ENCODE results near the gene MFN1. TPM values are rescaled to one million over a fixed set of nuclear protein-coding genes. Genes with fewer than 3 reads are reported as not detected.

The MFN1 gene
- total RNA-seq, 1 donor from 2014 or later = 78.1 TPM

DNA sequence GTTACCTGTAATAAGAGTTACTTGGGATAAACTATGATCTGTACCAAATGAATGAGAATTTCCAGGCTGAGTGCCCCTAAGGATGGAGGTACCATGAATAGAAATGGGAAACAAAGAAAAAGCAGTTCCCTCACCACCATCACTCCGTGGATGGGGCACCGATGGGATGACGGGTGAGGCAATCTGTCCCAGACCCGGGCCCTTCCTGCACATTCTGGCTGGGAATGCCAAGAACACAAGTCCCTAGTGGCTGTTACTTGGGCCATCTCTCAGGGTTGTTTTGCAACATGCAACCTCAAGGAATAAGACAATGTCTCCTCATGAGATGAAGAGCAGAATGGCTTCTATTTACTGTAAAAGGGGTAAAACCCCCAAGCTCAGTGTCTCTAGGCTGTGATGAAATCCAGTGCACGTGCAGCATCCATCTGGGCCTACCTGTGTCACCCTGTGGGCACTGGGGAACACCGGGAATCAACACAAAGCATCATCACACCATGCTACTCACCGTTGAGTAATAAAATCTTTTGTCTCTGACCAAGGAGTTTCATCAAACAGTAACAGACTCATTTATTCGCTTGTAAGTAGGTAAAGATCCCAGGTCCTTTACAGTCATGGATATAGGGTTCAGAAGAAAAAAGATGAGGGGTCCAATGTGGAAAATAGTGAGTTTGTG is 81.5 kb downstream of the MFN1 start:
- DNase-seq (ENCODE audit: low read depth) = no peak

DNA sequence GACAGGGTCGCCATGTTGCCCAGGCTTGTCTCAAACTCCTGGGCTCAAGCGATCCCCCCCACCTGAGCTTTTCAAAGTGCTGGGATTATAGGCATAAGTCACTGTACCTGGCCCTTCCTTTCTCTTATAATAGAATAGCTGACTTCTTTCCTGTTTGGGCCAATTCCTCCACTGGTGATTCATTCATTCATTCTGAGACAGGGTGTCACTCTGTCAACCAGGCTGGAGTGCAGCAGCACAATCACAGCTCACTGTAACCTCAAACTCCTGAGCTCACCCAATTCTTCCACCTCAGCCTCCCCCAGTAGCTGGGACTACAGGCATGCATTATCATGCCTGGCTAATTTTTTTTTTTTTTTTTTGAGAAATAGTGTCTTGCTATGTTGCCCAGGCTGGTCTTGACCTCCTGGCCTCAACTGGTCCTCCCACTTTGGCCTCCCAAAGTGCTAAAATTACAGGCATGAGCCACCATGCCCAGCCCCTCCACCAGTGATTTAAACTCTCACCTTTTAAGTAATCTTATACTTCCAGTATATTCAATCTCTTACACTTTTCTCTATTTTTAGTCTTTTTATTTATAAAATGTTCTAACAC is 82.9 kb downstream of the MFN1 start:
- no peak for DNase-seq (ENCODE audit: low read depth)

- no peak for DNase-seq (ENCODE audit: low read depth)
Observed at GRCh38 chr3:179432021-179432420, 84.5 kb downstream of the MFN1 start.

GRCh38 chr3:179432451-179432850 is 84.9 kb downstream of the MFN1 start:
- DNase-seq (ENCODE audit: low read depth) = no peak

DNA sequence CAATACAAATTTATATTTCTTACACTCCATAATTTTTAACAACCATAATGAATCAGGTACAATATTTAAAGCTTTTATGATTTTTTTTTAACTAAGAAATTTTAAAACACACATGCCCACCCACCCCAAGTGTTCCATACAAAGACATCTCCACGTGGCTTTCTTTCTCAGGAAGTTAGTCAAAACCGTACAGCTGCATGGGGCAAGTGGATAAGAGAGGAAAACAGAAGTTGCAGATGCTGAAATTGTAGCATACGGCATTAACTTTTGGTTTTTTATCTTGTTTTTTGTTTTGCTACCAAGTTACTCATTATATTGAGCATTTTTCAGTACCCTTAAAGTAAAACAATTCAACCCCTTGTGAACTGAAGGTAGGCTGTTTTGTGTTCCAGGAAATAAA is 89.0 kb downstream of the MFN1 start:
- DNase-seq (ENCODE audit: low read depth) = no peak

DNA sequence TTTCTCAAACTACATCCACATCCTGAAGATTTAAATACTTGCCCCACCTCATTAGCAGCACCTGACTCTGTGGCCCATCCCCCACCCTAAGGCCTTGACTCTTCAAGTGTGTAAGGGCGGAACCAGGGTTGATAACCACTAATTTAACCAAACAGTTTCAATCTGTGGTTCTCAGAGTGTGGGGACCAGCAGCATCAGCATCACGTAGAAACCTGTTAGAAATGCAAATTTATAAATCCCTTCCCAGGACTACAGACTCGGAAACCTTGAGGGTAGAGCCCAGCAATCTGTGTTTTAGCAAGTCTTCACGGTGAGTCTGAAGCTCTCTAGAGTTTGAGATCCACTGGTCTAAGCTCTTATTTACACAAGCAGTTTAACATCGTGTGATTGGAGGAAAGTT is 91.3 kb downstream of the MFN1 start:
- no peak for DNase-seq (ENCODE audit: low read depth)

Other genes starting within 250 kb of the MFN1 start
- 18.5 and 21.3 TPM in 2 replicates for gene PIK3CA, start 199.4 kb upstream of the MFN1 start, total RNA-seq
- 0.47 and 1.9 TPM in 2 replicates for gene KCNMB3, start 96.6 kb upstream of the MFN1 start, total RNA-seq
- 53.6 and 55.2 TPM in 2 replicates for gene ZNF639, start 24.7 kb upstream of the MFN1 start, total RNA-seq
- gene GNB4, start 103.8 kb downstream of the MFN1 start, total RNA-seq = 14.4 and 25.9 TPM in 2 replicates
- gene ACTL6A, start 215.2 kb downstream of the MFN1 start, total RNA-seq = 29.6 and 50.5 TPM in 2 replicates